Suppressor macrophage treated with lipopolysaccharide for 4 hours (primary cell): ENCODE measurements around the gene KCNJ14.

Experiments used
- DNase-seq: peaks from one replicate; pipeline ENCODE4 v3.0.0-alpha.2; 2020

The KCNJ14 gene

DNA sequence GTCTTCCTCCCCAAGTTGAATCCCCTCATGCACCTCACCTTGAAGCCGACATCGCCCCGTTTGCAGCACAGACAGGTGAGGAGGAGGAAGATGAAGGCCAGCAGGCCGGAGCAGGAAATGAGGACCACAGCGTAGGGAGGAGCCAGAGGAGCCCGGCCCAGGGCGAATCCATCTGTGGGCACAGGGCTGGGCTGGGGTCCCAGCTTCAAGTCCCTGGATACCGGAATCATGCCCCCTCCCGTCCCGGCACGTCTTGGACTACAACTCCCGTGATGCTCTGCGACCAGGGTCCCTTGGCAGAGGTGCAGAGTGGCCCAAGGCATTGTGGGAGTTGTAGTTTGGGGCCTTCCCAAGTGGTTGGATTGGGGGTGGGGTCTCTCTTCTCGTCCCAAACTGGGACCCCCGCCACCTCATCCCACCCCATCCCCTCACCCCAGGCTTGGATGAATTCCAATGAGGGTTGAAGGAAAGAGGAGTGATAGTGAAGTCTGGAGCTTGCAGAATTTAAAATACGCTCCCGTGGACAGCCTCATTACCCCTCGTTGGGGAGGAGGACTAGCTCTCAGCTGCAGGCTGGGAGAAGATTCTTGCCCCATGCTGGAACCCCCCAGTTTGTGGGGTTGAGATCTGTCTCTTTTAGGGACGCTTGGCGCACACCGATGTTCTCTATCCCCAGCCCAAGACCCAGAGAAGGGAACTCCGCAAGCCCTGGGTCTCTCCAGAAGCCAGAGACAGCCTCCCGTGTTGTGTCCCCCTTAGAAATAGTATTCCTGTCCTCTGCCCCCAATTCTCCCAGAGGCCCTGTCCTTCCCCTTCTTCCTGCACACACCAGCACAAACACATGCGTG is 55.3 kb downstream of the KCNJ14 start:
- DNase-seq, result peak; percentile 54

DNA sequence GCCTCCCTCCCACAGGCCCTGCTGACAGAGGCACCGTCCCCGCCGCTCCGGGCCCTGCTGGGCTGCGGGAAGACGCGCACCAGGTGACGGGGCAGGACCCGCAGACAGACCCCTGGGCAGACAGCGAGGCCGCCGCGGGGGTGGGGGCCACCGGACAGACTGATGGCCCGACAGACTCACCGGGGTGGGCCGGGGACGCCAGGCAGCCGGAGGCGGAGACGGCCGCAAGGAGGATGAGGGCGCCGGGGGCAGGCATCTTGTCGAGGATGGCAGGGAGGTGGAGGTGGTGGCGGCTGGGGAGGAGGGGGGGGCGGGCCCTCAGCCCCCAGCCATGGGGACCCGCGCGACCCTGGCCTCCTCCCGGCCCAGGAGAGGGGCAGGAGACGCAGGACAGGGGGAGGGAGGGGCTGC is 56.0 kb downstream of the KCNJ14 start:
- DNase-seq, result no peak

GRCh38 chr19:48511800-48512503 is 56.6 kb downstream of the KCNJ14 start, which contains the start of gene LMTK3:
LMTK3 (minus strand) TSS chr19:48511835; CDS start chr19:48511576, 259 bp downstream.
- DNase-seq, result no peak

DNA sequence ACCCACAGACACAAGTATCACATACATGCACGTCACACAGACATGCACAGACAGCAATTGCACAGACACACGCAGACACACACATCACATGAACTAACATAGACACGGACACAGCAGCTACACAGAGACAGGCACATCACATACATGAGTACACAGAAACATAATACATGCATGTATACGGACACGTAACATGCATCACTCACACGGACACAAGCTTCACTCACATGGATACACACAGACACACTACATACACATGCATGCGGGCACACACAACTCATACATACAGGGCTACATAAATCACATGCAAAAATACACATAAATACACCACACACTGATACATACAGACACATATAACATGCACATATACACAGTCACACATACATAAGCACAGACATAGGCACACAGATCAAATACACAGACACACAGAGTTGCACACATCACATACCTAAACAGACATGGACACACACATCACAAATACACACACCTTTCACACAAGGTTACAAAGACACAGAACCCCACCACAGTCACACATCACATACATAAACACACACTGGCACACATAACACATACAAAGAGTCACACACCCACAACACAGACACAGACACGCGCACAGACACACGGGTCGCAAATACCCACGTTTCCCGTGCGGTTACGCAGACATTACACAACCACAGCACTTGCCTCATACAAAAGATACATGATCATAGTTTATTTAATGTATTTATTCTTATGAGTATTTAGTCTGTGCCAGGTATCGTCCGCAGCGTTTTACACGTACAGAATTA is 57.3 kb downstream of the KCNJ14 start:
- DNase-seq, result peak; percentile 26

DNA sequence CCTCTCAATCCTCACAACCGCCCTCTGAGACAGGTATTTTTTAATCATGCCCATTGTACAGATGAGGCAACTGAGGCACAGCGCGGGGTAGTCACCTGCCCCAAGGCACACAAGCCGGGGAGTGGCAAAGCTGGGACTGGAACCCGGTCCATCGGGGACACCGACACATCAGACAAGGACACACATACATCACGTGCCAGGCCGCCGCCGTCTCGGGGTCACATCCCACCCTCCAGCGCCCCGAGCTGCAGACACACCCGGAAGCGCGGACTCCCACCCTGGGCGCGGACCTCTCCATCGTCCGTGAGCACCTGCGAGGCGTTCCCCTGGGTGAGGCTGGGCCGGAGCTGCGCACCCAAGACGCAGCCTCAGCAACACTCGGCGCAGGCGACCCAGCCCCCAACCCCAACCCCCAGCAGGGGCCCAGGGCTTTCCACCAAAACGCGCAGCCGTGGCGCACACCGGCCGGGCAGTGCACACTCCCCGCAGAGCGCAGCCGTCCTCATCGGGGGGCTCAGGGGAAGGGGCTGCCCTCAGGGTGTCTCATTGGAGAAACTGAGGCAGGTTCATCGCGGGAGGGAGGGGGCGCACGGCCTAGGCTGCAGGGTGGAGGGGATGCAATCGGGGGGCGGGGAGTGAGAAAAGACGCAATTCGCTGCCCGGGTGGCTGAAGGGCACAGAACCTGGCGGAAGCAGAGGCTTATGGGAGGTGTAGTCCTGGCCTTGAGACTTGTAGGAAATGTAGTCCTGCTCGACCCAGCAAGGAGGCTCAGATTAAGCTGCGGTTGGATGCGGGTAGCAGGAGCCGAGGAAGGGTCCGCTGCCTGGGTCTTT is 58.1 kb downstream of the KCNJ14 start:
- DNase-seq, result peak; percentile 51

DNA sequence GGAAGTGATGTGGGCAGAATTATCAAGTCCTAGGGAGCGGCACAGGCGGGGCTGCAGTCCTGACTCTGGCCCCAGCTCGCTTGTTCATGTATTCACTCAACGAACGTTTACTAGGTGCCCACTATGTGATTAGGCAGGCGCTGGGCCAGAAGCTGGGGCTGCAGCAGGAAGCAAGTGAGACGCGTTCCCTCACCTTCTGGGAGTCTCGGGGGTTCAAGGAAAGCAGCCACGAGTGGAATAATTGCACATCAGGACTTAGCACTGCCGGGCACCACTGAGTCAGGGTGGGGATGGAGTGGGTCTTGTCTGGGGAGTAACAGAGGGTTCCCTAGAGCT is 58.7 kb downstream of the KCNJ14 start:
- no peak for DNase-seq

GRCh38 chr19:48516536-48516935 is 61.2 kb downstream of the KCNJ14 start:
- DNase-seq, result no peak
